ENCODE data around the gene ZNF532.
"Not testable (repeated sequence)": the region's sequence is repeated elsewhere in the genome, so short reads cannot be mapped to it uniquely, and the experiment has no call there.

Gene ZNF532

GRCh38 chr18:58915995-58916394, 51.3 kb downstream of the ZNF532 start:
- Histone ChIP-seq H3K9me3 (ENCODE audit: low read length) (no peaks in the 10 kb centered on the region), H2AFZ (ENCODE audit: low read length) (no peak overlapping the region), H3K79me2 (ENCODE audit: insufficient read depth, low read length) (peaks cover 66% of the 10 kb centered on the region), H3K9ac (ENCODE audit: low read length) (no peak overlapping the region), H3K9me2 (ENCODE audit: low read depth, low read length) (no peaks in the 10 kb centered on the region), H3K27ac (ENCODE audit: low read depth, low read length, poor library complexity, severe bottlenecking) (no peak overlapping the region), H3F3A (ENCODE audit: insufficient read depth, low read length) (no peaks in the 10 kb centered on the region), H3K36me3 (ENCODE audit: insufficient read depth, low read length) (peaks cover 90% of the 10 kb centered on the region), H4K20me1 (ENCODE audit: insufficient read depth, low read length) (no peaks in the 10 kb centered on the region), H3K4me2 (ENCODE audit: low read length) (no peak overlapping the region), H3K4me3 (ENCODE audit: low read depth, low read length, poor library complexity, severe bottlenecking) (no peak overlapping the region), H3K4me1 (ENCODE audit: insufficient read depth, low read length, severe bottlenecking) (peaks cover 26% of the 10 kb centered on the region), H3K27me3 (ENCODE audit: insufficient read depth, low read length) (no peaks in the 10 kb centered on the region)
- TF ChIP-seq CTCF (IDR thresholded peaks at IDR 0.05; ENCODE audit: low read length): no peak
- TF ChIP-seq EZH2 (IDR thresholded peaks at IDR 0.05; ENCODE audit: borderline replicate concordance, low read length): no peak

GRCh38 chr18:58919934-58920333, 55.3 kb downstream of the ZNF532 start:
- H2AFZ ChIP-seq (ENCODE audit: low read length); H3K4me2 ChIP-seq (ENCODE audit: low read length); H3K9ac ChIP-seq (ENCODE audit: low read length); H4K20me1 ChIP-seq (ENCODE audit: insufficient read depth, low read length); H3K4me1 ChIP-seq (ENCODE audit: insufficient read depth, low read length, severe bottlenecking); H3K9me3 ChIP-seq (ENCODE audit: low read length); H3K27me3 ChIP-seq (ENCODE audit: insufficient read depth, low read length); H3K9me2 ChIP-seq (ENCODE audit: low read depth, low read length); H3K4me3 ChIP-seq (ENCODE audit: low read depth, low read length, poor library complexity, severe bottlenecking); H3K27ac ChIP-seq (ENCODE audit: low read depth, low read length, poor library complexity, severe bottlenecking); H3F3A ChIP-seq (ENCODE audit: insufficient read depth, low read length): not testable (repeated sequence)
- H3K36me3 ChIP-seq (ENCODE audit: insufficient read depth, low read length): peaks cover 100% of the 10 kb centered on the region
- H3K79me2 ChIP-seq (ENCODE audit: insufficient read depth, low read length): peaks cover 65% of the 10 kb centered on the region

- TF ChIP-seq EZH2 (IDR thresholded peaks at IDR 0.05; ENCODE audit: borderline replicate concordance, low read length) (no peak), CTCF (IDR thresholded peaks at IDR 0.05; ENCODE audit: low read length) (no peak)
- Histone ChIP-seq H3F3A (ENCODE audit: insufficient read depth, low read length) (no peaks in the 10 kb centered on the region), H3K36me3 (ENCODE audit: insufficient read depth, low read length) (peaks cover 80% of the 10 kb centered on the region)
Measured at GRCh38 chr18:58922995-58923394, 58.3 kb downstream of the ZNF532 start.

GRCh38 chr18:58924473-58924872, 59.8 kb downstream of the ZNF532 start:
- peaks cover 37% of the 10 kb centered on the region for H3K4me1 ChIP-seq (ENCODE audit: insufficient read depth, low read length, severe bottlenecking)
- H3K79me2 ChIP-seq (ENCODE audit: insufficient read depth, low read length): peaks cover 80% of the 10 kb centered on the region
- no peaks in the 10 kb centered on the region for H3K9me2 ChIP-seq (ENCODE audit: low read depth, low read length)
- H2AFZ ChIP-seq (ENCODE audit: low read length): no peak overlapping the region
- H3K9me3 ChIP-seq (ENCODE audit: low read length): peaks cover 2% of the 10 kb centered on the region; the same call in 1 of the 2 replicates
- H4K20me1 ChIP-seq (ENCODE audit: insufficient read depth, low read length): no peaks in the 10 kb centered on the region
- H3F3A ChIP-seq (ENCODE audit: insufficient read depth, low read length): no peaks in the 10 kb centered on the region
- no peak overlapping the region for H3K4me2 ChIP-seq (ENCODE audit: low read length)
- no peak overlapping the region for H3K4me3 ChIP-seq (ENCODE audit: low read depth, low read length, poor library complexity, severe bottlenecking)
- TF ChIP-seq CTCF (IDR thresholded peaks at IDR 0.05; ENCODE audit: low read length) (no peak), EZH2 (IDR thresholded peaks at IDR 0.05; ENCODE audit: borderline replicate concordance, low read length) (no peak)
- H3K27me3 ChIP-seq (ENCODE audit: insufficient read depth, low read length): no peaks in the 10 kb centered on the region
- H3K9ac ChIP-seq (ENCODE audit: low read length): no peak overlapping the region
- H3K27ac ChIP-seq (ENCODE audit: low read depth, low read length, poor library complexity, severe bottlenecking): no peak overlapping the region
- peaks cover 65% of the 10 kb centered on the region for H3K36me3 ChIP-seq (ENCODE audit: insufficient read depth, low read length)

More at GRCh38 chr18:58922995-58923394, 58.3 kb downstream of the ZNF532 start:
- H4K20me1 ChIP-seq (ENCODE audit: insufficient read depth, low read length): no peaks in the 10 kb centered on the region
- H3K9me3 ChIP-seq (ENCODE audit: low read length): peaks cover 2% of the 10 kb centered on the region; the same call in 1 of the 2 replicates
- no peak overlapping the region for H2AFZ ChIP-seq (ENCODE audit: low read length)
- no peak overlapping the region for H3K4me2 ChIP-seq (ENCODE audit: low read length)
- H3K27me3 ChIP-seq (ENCODE audit: insufficient read depth, low read length): no peaks in the 10 kb centered on the region
- no peak overlapping the region for H3K27ac ChIP-seq (ENCODE audit: low read depth, low read length, poor library complexity, severe bottlenecking)
- H3K9ac ChIP-seq (ENCODE audit: low read length): no peak overlapping the region
- peaks cover 65% of the 10 kb centered on the region for H3K79me2 ChIP-seq (ENCODE audit: insufficient read depth, low read length)
- H3K9me2 ChIP-seq (ENCODE audit: low read depth, low read length): no peaks in the 10 kb centered on the region
- peaks cover 22% of the 10 kb centered on the region for H3K4me1 ChIP-seq (ENCODE audit: insufficient read depth, low read length, severe bottlenecking)
- H3K4me3 ChIP-seq (ENCODE audit: low read depth, low read length, poor library complexity, severe bottlenecking): no peak overlapping the region

All from OCI-LY1 (cell line).